Globus pallidus (tissue), 1 donor: ENCODE data around the gene USP6NL.

Source experiments
- DNase-seq: peaks from one replicate; pipeline ENCODE4 v3.0.0-alpha.2; 2015; ENCODE audit warnings: low spot score

Gene USP6NL

GRCh38 chr10:11479300-11479699 lies 132.2 kb downstream of the USP6NL start:
- DNase-seq = no peak

- DNase-seq = no peak
These were observed 132.6 kb downstream of the USP6NL start for GRCh38 chr10:11478807-11479206.

DNA sequence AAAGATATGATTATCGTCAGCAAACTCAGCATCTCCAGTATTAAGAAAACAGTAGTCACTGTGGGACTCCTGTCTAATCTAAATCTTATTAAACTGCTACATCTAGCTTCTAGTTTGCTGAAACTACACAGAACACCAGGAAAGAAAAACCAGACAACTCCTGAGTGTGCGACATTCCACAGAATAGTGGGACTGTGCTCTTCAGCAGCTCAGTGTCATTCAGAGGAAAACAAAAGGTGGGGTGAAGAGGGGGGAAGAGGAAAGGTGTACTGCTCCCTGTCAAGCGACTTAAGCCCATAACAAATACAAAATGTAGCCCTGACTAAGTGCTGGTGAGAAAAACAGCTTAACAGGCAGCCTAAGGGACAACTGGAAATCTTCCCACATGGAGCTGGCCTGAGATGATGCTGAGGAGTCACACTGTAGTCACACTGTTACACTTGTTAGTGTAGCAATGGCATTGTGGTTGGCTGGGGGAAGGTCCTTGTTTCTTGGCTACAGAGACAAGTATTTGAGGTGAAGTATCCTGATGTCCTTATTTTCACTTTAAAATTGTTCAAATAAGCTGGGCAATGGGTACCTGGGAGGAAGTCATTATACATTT lies 135.5 kb downstream of the USP6NL start:
- DNase-seq = no peak

DNA sequence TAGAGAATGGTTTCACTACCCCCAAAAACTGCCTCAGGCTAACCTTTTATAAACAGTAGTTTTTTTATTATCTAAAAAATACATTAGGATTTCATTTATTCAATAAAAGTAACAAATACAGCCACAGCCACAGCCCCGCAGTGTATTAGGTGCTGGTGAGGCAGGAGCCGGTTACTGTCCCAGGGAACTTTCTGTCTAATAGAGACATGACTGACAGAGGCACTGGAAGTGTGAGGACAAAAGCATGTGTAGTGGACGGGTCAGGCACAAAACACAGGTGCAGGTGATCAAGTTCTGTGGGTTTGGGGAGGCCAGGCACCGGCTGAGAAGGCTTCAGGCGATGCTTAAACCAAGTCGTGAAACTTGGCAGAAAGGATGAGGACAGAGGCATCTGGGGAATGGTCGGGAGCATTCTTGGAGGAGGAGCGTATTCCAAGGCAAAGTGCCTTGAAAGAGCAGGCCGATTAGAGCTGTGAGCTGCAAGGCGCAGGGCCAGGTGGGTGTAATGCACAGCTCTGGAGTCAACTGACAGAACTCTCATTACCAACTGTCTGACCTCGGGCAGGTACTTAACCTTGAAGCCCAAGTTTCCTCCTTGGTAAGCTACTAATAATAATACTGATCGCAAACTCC lies 138.2 kb downstream of the USP6NL start:
- no peak for DNase-seq

GRCh38 chr10:11472158-11472753 lies 139.2 kb downstream of the USP6NL start:
- DNase-seq = peak; percentile 55

DNA sequence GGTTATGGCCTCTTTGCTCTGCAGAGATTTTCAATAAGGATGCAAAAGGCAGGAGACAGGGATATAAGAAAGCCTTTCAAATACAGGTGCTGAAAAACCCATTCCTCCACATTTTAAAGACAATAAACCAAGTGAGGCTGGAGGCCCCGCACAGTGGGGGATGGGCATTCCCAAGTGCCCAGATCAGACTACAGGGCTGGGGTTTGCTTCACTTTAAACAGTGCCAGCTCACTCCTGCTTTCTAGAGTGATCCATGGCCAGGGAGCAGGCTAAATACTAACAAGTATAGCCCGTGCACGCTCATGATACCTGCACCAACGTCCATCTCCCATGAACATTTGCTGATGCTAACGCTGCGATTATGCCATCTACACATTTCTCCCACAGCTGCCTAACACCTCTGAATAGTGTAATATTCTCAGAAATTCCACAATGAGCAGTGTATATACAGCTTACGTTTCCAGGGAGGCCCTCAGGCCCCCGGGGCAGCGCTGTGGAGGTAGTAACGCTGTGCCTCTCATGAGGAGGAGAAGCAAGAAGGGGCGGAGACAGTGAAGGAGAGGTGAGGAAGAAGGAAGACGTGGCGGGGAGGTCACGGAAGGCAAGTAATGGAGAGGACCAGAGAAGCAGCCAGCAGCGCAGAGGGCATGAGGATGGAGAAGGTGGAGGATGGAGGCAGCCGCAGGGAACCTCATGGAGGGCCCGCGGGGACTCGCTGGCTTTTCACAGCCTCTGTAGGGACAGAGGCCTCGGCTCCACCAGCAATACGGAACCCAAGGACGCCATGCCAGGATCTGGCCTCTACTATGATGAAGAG lies 141.7 kb downstream of the USP6NL start:
- DNase-seq = no peak

GRCh38 chr10:11468126-11468742 lies 143.2 kb downstream of the USP6NL start:
- no peak for DNase-seq

DNA sequence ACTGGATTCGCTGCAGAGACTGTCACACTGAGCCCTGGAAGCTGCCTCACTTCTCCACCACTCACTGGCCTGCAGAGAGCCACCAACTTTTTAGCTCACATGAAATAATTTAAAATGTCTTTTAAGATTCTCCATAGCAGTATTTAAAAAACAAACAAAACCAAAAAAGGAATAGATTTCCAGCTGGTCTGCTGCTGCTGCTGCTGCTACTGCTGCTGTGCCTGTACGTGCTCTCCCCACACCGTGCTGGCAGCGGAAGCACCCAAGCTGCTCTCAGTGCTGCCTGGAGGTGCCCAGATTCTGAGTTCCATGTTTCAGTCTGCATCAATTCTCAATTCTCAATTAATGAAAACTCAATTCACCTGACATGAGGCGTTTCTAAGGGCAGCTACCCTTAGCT lies 146.0 kb downstream of the USP6NL start:
- no peak for DNase-seq

DNA sequence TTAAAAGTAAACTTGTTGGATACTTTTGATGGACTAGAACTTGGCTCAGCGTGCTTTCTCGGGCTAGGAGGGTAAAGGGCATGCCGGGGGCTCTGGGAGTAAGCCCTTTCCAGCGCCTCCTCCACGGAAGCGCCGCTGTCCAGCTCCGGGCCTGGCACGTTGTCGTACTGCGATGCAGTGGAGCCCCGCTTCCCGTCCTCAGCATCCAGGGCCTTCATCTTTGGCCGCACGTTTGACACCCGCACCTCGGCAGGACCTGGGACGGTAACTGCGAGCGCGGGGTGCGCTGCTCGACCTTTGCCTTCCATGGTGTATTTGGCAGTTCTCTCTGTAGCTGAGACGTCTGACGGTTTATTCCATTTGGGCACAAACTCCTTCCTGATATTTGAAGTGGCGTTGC lies 148.3 kb downstream of the USP6NL start:
- no peak for DNase-seq

DNA sequence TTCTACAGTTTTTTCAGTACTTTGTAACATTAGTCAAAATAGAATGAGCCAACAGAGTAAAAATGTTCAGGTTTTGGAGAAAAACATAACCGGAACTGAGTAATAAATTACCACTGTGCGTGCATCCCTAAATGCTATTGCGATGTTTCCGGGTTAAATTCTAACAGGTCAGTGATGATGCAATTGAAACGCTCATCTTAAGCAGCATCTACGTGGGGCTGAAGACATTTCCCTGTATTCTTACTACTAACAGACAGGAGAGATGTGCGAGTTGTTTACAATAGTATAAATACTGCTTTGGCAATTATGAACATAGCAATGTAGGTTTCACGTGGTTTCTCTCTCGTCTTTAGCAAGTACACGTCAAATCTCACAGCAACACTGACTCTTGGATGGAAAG lies 149.4 kb downstream of the USP6NL start:
- no peak for DNase-seq

- DNase-seq = no peak
These were observed 154.1 kb downstream of the USP6NL start for GRCh38 chr10:11457336-11457735.

DNA sequence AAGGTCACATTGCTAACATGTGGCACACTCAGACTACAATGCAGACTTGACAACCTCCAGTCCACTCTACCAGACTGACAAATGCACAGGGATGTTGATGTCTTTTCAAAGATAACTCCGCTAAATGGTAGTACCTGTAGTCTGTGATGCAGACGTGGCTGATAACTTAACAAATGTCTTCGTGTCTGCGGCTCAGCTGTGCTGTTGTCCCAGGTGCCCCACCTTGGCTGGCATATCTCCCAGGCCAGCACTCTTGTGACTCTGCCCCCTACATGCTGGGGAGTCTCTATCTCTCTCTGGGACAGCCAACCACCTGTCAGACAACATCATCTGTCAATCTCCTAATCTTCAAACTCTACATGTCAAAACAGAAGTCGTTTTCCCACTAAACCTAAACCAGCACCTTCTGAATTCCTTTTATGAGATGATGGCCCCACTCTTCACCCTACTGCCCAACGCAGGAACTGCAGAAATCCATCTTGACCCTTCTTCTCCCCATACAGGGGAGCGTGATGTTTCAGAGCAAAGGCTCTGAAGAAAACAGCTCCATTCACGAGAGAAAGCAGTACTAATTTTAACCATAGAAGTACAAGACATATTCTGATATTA lies 156.4 kb downstream of the USP6NL start:
- no peak for DNase-seq

DNA sequence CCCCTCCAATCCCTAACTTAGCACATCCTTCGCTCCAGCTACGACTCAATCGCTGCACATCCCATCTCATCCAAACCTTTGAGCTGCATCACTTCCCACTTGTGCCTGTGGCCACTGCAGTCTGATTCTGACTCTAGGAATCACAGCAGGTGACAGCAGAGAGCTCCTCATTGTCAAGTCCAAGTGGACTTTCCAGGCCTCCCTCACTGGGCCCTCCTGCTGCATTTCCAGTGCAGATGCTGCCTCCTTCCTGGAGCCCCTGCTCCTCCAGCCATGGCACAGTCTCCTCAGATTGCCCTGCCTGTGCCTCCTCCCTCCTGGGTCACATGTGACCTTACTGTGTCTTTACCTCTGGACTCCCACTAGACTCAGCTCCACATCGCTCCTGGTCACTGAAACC lies 157.3 kb downstream of the USP6NL start:
- DNase-seq = no peak

- DNase-seq = no peak
These were observed 159.7 kb downstream of the USP6NL start for GRCh38 chr10:11451640-11452260.

DNA sequence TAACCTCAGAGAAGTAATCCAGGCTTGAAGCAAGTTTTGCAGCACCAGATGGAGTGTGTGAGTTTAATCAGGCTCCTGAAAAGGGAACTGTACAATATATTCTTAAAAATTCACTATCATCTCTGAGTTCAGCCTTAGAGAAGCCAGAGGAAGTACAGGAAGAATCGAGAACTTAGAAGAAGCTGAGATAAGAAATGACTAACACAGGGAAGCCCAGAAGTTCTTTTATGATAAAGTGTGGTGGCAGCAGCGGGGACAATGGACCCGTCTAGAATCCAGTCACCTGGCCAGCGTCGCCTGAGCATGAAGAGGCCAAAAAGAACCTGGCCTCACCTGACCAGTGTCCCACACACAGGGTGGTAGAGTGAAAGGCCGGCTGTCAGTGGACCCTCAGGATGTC lies 161.0 kb downstream of the USP6NL start:
- DNase-seq = no peak

DNA sequence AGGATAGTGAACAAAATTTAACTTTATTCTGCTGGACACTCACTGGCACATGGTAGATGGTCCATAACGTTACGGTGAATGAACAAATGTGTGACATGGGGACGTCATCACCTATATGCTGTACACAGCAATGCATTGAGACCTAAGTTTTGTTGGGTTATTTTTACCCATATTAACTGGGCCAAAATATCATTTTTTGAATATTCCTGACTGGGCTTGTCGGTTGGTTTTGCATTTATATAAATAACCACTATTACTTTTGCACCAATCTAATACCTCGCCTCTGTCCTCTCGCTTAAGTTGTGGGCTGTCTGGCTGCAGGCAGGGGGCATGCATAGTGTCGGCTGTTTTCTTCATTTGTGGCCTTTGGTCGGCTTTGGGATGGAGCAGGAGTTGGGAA lies 161.7 kb downstream of the USP6NL start:
- DNase-seq = no peak

GRCh38 chr10:11448545-11449244 lies 162.8 kb downstream of the USP6NL start:
- DNase-seq = no peak

- no peak for DNase-seq
These were observed 163.3 kb downstream of the USP6NL start for GRCh38 chr10:11448190-11448544.

GRCh38 chr10:11447586-11447985 lies 163.9 kb downstream of the USP6NL start:
- DNase-seq = no peak

GRCh38 chr10:11446864-11447263 lies 164.6 kb downstream of the USP6NL start:
- no peak for DNase-seq

DNA sequence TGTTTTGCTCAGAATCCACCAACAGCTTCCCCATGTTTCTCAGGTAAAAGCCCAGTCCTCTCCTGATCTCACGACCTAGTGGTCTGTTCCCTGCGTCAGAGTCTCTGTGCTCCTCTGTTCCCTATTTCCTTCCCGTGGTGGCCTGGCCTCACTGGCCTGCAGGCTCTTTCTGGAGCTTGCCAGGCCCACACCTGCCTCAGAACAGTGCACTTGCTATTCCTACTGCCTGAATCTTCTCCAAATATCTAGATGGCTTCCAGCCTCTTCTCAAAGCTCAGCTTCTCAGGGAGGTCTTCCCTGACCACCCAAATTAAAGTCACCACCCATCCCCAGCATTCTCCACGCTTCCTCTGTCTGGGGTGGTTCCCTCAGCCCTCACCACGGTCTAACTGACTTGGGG lies 165.3 kb downstream of the USP6NL start:
- no peak for DNase-seq
